ENCODE results near the gene ASB14. TPM values are rescaled to one million over a fixed set of nuclear protein-coding genes. Genes with fewer than 3 reads are reported as not detected.
"Not testable (repeated sequence)": the region's sequence is repeated elsewhere in the genome, so short reads cannot be mapped to it uniquely, and the experiment has no call there.

The ASB14 gene
- total RNA-seq = not detected in 2 replicates

DNA sequence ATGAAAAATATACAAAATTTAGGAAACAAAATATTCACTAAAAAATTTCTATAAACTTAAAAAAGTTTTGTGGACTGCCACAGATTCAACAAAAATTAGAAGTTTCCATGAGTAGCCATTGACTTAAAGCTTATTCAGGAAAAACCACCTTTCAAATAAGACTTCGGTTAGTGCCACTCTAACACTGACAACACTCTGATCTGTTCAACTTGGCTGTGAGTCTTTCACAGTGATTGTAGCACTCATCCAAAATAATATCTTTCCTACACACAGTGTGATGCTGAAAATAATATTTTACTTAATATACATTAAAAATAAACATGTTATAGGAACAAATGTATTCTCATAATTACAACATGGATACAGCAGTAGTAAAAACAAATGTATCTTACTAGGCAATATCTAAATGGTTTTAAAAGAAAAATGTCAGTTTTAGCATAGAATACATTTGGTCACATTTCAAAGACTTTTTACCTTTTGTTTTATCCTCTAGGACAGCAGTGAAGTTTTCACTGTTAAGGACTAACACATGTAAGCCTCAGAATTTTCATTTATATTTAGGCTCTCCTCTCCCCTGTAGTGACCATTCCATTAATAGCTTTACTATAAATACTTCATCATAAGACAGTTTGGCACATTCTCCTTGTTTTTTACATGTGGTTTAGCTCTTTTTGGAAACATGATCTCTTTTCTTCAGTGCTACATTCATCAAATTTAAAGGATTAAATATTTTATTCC is at the start of gene ASB14:
Gene ASB14 (minus strand): TSS at position 527 of the 738 bp plus-strand sequence. CDS start 652 bp downstream, outside the sequence.
- Histone ChIP-seq H3K36me3 (ENCODE audit: control insufficient read depth, insufficient read depth, low read length) (no peaks in the 10 kb centered on the region), H3K4me3 (ENCODE audit: low read depth, low read length) (no peak within 1 kb of the TSS), H3K27me3 (ENCODE audit: control insufficient read depth, insufficient read depth, low read length) (no peaks in the 10 kb centered on the region)
- TF ChIP-seq, protein P1, sequence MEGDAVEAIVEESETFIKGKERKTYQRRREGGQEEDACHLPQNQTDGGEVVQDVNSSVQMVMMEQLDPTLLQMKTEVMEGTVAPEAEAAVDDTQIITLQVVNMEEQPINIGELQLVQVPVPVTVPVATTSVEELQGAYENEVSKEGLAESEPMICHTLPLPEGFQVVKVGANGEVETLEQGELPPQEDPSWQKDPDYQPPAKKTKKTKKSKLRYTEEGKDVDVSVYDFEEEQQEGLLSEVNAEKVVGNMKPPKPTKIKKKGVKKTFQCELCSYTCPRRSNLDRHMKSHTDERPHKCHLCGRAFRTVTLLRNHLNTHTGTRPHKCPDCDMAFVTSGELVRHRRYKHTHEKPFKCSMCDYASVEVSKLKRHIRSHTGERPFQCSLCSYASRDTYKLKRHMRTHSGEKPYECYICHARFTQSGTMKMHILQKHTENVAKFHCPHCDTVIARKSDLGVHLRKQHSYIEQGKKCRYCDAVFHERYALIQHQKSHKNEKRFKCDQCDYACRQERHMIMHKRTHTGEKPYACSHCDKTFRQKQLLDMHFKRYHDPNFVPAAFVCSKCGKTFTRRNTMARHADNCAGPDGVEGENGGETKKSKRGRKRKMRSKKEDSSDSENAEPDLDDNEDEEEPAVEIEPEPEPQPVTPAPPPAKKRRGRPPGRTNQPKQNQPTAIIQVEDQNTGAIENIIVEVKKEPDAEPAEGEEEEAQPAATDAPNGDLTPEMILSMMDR (IDR thresholded peaks at IDR 0.05; ENCODE audit: insufficient read depth, low read length, poor library complexity, severe bottlenecking) = no peak
- no peak for DNase-seq (ENCODE audit: low read depth)

DNA sequence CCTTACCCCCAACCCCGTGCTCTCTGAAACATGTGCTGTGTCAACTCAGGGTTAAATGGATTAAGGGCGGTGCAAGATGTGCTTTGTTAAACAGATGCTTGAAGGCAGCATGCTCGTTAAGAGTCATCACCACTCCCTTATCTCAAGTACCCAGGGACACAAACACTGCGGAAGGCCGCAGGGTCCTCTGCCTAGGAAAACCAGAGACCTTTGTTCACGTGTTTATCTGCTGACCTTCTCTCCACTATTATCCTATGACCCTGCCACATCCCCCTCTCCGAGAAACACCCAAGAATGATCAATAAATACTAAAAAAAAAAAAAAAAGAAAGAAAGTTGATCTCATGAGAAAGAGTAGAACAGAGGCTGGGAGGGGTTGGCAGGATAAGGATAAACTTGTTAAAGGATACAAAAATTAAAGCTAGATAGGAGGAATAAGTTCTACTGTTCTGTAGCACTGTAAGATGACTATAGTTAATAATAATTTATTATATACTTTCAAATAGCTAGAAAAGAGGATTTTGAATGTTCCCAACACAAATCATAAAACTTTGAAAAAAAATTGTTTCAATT is 46.7 kb upstream of the ASB14 start:
- H3K27me3 ChIP-seq (ENCODE audit: control insufficient read depth, insufficient read depth, low read length); DNase-seq (ENCODE audit: low read depth); H3K4me3 ChIP-seq (ENCODE audit: low read depth, low read length); H3K36me3 ChIP-seq (ENCODE audit: control insufficient read depth, insufficient read depth, low read length): not testable (repeated sequence)

DNA sequence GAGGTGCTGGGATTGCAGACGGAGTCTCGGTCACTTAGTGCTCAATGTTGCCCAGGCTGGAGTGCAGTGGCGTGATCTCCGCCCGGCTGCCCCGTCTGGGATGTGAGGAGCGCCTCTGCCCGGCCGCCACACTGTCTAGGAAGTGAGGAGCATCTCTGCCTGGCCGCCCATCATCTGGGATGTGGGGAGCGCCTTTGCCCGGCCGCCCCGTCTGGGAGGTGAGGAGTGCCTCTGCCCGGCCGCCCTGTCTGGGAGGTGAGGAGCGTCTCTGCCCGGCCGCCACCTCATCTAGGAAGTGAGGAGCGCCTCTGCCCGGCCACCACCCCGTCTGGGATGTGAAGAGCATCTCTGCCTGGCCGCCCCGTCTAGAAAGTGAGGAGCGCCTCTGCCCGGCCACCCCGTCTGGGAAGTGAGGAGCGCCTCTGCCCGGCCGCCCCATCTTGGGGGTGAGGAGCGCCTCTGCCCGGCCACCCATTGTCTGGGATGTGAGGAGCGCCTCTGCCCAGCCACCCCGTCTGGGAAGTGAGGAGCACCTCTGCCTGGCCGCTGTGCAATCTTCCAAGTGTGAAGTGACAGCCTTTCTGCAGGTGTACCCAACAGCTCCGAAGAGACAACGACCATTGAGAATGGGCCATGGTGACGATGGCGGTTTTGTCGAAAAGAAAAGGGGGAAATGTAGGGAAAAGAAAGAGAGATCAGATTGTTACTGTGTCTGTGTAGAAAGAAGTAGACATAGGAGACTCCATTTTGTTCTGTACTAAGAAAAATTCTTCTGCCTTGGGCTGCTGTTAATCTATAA is 46.0 kb upstream of the ASB14 start:
- H3K27me3 ChIP-seq (ENCODE audit: control insufficient read depth, insufficient read depth, low read length); DNase-seq (ENCODE audit: low read depth); H3K36me3 ChIP-seq (ENCODE audit: control insufficient read depth, insufficient read depth, low read length); H3K4me3 ChIP-seq (ENCODE audit: low read depth, low read length): not testable (repeated sequence)

DNA sequence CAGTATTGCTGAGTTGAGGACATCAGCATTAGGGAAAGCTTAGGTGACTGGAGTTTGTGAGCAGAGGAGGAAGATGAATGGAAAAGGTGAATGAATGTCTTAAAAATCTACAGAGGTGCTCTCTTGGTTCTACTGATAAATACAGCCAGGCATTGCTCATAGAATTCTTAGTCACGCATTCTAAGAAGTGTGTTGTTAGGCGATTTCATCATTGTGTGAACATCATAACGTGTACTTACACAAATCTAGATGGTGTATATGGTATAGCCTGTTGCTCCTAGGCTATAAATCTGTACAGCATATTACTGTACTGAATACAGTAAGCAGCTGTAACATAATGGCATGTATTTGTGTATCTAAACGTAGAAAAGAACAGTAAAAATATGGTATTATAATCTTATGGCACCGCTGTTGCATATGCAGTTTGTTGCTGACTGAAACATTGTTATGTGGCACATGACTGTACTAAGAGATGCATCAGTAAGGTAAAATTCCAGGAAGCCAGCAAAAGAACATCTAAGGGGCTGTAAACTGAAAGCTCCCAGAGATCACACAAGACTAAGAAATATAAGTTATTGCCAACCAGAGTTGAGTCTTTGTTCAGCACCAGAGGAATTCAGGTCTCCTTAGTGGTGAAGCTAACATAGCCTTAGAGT is 42.9 kb upstream of the ASB14 start:
- TF ChIP-seq, protein P1 (IDR thresholded peaks at IDR 0.05; ENCODE audit: insufficient read depth, low read length, poor library complexity, severe bottlenecking) = no peak
- Histone ChIP-seq H3K36me3 (ENCODE audit: control insufficient read depth, insufficient read depth, low read length) (no peaks in the 10 kb centered on the region), H3K27me3 (ENCODE audit: control insufficient read depth, insufficient read depth, low read length) (no peaks in the 10 kb centered on the region), H3K4me3 (ENCODE audit: low read depth, low read length) (no peak overlapping the region)
- no peak for DNase-seq (ENCODE audit: low read depth)

DNA sequence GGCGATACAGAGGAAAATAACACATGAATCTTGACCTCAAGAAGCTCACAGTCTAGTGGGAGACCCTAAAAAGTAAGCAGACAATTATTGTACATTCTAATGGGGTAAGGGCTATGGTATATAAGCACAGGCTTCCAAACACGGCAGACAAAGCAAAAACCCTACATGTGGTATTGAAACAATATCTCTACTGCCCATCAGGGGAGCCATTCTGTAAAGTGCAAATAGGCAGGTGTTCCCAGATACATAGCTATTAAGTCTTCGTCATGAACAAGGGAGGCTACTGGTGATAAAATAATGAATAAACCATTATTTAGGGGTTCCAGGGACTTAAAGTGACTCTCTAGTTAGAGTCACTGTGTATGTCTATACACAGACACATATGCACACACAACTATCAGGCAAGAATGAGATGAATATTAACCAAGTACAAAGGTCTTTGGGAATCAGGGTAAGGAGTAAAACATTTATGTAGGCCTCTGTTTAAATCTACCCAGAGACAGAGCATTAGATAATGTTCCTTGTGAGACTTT is 38.7 kb upstream of the ASB14 start:
- no peak for DNase-seq (ENCODE audit: low read depth)
- Histone ChIP-seq H3K27me3 (ENCODE audit: control insufficient read depth, insufficient read depth, low read length) (no peaks in the 10 kb centered on the region), H3K36me3 (ENCODE audit: control insufficient read depth, insufficient read depth, low read length) (no peaks in the 10 kb centered on the region), H3K4me3 (ENCODE audit: low read depth, low read length) (no peak overlapping the region)
- TF ChIP-seq, protein P1 (IDR thresholded peaks at IDR 0.05; ENCODE audit: insufficient read depth, low read length, poor library complexity, severe bottlenecking) = no peak

DNA sequence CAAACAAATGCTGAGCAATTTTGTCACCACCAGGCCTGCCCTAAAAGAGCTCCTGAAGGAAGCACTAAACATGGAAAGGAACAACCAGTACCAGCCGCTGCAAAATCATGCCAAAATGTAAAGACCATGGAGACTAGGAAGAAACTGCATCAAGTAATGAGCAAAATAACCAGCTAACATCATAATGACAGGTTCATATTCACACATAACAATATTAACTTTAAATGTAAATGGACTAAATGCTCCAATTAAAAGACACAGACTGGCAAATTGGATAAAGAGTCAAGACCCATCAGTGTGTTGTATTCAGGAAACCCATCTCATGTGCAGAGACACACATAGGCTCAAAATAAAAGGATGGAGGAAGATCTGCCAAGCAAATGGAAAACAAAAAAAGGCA is 34.0 kb upstream of the ASB14 start:
- H3K27me3 ChIP-seq (ENCODE audit: control insufficient read depth, insufficient read depth, low read length); DNase-seq (ENCODE audit: low read depth); H3K36me3 ChIP-seq (ENCODE audit: control insufficient read depth, insufficient read depth, low read length); H3K4me3 ChIP-seq (ENCODE audit: low read depth, low read length): not testable (repeated sequence)

DNA sequence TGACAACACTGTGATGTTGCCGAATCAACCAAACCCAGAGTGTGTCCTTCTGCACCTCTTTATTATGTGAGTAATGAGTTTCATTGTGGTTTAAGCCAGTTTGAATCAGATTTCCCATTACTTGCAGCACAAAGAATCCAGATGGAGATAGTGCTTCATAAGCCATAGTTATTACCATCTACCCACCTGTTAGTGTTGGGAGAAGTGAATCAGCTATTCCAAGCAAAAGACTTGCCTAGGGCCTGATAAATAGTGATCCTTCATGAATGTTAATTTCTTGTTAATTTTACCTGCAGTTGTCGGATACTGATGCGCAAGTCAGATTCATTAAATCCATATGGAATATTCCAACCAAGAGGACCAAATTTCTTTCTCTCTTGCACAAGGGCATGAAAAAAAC is 21.7 kb upstream of the ASB14 start:
- H3K4me3 ChIP-seq (ENCODE audit: low read depth, low read length) = no peak overlapping the region
- H3K27me3 ChIP-seq (ENCODE audit: control insufficient read depth, insufficient read depth, low read length) = no peaks in the 10 kb centered on the region

More for the DNA sequence above, 21.7 kb upstream of the ASB14 start:
- no peak for DNase-seq (ENCODE audit: low read depth)
- H3K36me3 ChIP-seq (ENCODE audit: control insufficient read depth, insufficient read depth, low read length) = no peaks in the 10 kb centered on the region
- TF ChIP-seq, protein P1 (IDR thresholded peaks at IDR 0.05; ENCODE audit: insufficient read depth, low read length, poor library complexity, severe bottlenecking) = no peak

Measured in kidney epithelial cell (primary cell).